OCI-LY1 (cell line): ENCODE data around the gene HINT2.

ENCODE experiments used
- H2AFZ ChIP-seq: fragments of 200-600 bp; sonication (generic), shearing (Covaris generic); 2 replicates; pipeline ENCODE4 v1.6.0; 2014; ENCODE audit warnings: antibody characterized with exemption, mild to moderate bottlenecking, low read length
- H3F3A ChIP-seq: fragments of 200-600 bp; sonication (generic), shearing (Covaris generic); 2 replicates; pipeline ENCODE4 v1.6.0; 2014; ENCODE audit warnings: mild to moderate bottlenecking, antibody characterized with exemption, low read length, moderate library complexity; ENCODE audit not compliant: insufficient read depth
- H3K27ac ChIP-seq: fragments of 200-600 bp; sonication (generic); 2 replicates; pipeline ENCODE4 v1.5.1; 2014; ENCODE audit warnings: low read length, mixed run types, mild to moderate bottlenecking, low read depth; ENCODE audit not compliant: poor library complexity, severe bottlenecking
- H3K27me3 ChIP-seq: fragments of 200-600 bp; sonication (generic); 2 replicates; pipeline ENCODE4 v1.6.0; 2014; ENCODE audit warnings: antibody characterized with exemption, mild to moderate bottlenecking, low read length, moderate library complexity; ENCODE audit not compliant: insufficient read depth
- H3K36me3 ChIP-seq: fragments of 200-600 bp; sonication (generic); 2 replicates; pipeline ENCODE4 v1.6.1; 2014; ENCODE audit warnings: mild to moderate bottlenecking, antibody characterized with exemption, low read length, moderate library complexity, mixed read lengths; ENCODE audit not compliant: insufficient read depth
- H3K4me1 ChIP-seq: fragments of 200-600 bp; sonication (generic); 2 replicates; pipeline ENCODE4 v1.5.1; 2014; ENCODE audit warnings: mild to moderate bottlenecking, low read length, moderate library complexity; ENCODE audit not compliant: insufficient read depth, severe bottlenecking
- H3K4me2 ChIP-seq: fragments of 200-600 bp; sonication (generic), shearing (Covaris generic); 2 replicates; pipeline ENCODE4 v1.6.1; 2014; ENCODE audit warnings: low read length
- H3K4me3 ChIP-seq: fragments of 200-600 bp; sonication (generic); 2 replicates; pipeline ENCODE4 v1.5.1; 2014; ENCODE audit warnings: low read length, low read depth, mild to moderate bottlenecking, mixed read lengths; ENCODE audit not compliant: poor library complexity, severe bottlenecking
- H3K79me2 ChIP-seq: fragments of 200-600 bp; shearing (Covaris generic); 2 replicates; pipeline ENCODE4 v1.6.1; 2016; ENCODE audit warnings: mixed run types, low read length, mixed read lengths; ENCODE audit not compliant: insufficient read depth
- H3K9ac ChIP-seq: fragments of 200-600 bp; sonication (generic), shearing (Covaris generic); 2 replicates; pipeline ENCODE4 v1.6.1; 2014; ENCODE audit warnings: mild to moderate bottlenecking, low read length, mixed read lengths
- H3K9me2 ChIP-seq: fragments of 200-600 bp; sonication (generic), shearing (Covaris generic); 2 replicates; pipeline ENCODE4 v1.6.1; 2014; ENCODE audit warnings: low read depth, mild to moderate bottlenecking, low read length, mixed read lengths
- H3K9me3 ChIP-seq: fragments of 200-600 bp; shearing (Covaris generic); 2 replicates; pipeline ENCODE4 v1.6.1; 2014; ENCODE audit warnings: low read length, mixed read lengths
- H4K20me1 ChIP-seq: fragments of 200-600 bp; sonication (generic), shearing (Covaris generic); 2 replicates; pipeline ENCODE4 v1.6.0; 2016; ENCODE audit warnings: mild to moderate bottlenecking, low read length; ENCODE audit not compliant: insufficient read depth
- EZH2 ChIP-seq: fragments of 200-600 bp; sonication (generic), shearing (Covaris generic); IDR thresholded peaks from 2 replicates; pipeline ENCODE4 v1.8.0; 2017; ENCODE audit warnings: borderline replicate concordance, mixed run types, mild to moderate bottlenecking, antibody characterized with exemption, low read length, moderate library complexity, mixed read lengths
- TF ChIP-seq, protein P1 (sequence below): fragments of 200-600 bp; sonication (generic), shearing (Covaris generic); IDR thresholded peaks from 2 replicates; pipeline ENCODE4 v1.5.1; 2017; ENCODE audit warnings: mild to moderate bottlenecking, antibody characterized with exemption, low read length, moderate library complexity, mixed read lengths

The HINT2 gene

DNA sequence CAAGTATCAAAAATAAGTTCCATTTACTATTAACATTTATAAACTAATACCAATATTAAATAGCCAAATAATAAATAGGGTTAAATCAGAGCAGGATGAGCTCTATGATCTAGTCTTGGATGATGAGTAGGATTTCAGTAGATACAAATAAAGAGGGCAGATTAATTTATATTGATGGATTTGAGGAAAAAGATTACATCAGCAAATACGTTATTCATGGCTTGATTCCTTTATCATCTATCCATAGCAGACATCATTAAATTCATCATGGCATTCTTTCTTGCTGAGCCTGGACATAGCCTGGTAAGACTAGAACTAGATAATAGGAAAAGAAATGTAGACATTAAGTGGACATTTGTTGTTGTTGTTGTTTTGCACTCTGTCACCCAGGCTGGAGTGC is 47.4 kb downstream of the HINT2 start:
- Histone ChIP-seq H3K79me2 (no peaks in the 10 kb centered on the region), H3K27me3 (no peaks in the 10 kb centered on the region), H3K9me2 (no peaks in the 10 kb centered on the region), H3K4me3 (no peak overlapping the region), H3K4me2 (no peak overlapping the region), H3K9ac (no peak overlapping the region), H3K9me3 (no peaks in the 10 kb centered on the region), H3K27ac (no peak overlapping the region), H3K36me3 (peaks cover 3% of the 10 kb centered on the region; the same call in 1 of the 2 replicates), H3F3A (no peaks in the 10 kb centered on the region), H3K4me1 (peaks cover 18% of the 10 kb centered on the region), H2AFZ (no peak overlapping the region), H4K20me1 (no peaks in the 10 kb centered on the region)
- TF ChIP-seq, protein P1, sequence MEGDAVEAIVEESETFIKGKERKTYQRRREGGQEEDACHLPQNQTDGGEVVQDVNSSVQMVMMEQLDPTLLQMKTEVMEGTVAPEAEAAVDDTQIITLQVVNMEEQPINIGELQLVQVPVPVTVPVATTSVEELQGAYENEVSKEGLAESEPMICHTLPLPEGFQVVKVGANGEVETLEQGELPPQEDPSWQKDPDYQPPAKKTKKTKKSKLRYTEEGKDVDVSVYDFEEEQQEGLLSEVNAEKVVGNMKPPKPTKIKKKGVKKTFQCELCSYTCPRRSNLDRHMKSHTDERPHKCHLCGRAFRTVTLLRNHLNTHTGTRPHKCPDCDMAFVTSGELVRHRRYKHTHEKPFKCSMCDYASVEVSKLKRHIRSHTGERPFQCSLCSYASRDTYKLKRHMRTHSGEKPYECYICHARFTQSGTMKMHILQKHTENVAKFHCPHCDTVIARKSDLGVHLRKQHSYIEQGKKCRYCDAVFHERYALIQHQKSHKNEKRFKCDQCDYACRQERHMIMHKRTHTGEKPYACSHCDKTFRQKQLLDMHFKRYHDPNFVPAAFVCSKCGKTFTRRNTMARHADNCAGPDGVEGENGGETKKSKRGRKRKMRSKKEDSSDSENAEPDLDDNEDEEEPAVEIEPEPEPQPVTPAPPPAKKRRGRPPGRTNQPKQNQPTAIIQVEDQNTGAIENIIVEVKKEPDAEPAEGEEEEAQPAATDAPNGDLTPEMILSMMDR: no peak
- TF ChIP-seq EZH2: no peak

DNA sequence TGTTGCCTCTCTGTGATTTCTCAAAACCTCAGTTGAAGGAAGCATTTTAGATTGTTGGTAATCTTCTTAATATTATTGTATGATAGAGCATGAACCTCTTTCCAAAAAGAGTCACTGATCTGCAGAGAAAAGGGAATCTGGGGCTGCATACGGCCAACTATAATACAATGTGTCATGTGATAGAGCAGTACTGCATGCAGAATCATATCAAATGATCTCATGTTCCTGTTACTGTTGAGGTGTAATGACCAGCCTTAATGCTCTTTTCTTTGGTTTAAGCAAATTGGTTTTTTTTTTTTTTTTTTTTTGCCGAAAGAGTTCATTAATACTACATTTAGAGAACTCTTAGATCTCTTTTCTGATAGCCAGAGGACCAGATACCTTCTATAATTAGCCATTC is 47.8 kb downstream of the HINT2 start:
- H3K27ac ChIP-seq: no peak overlapping the region
- H2AFZ ChIP-seq: no peak overlapping the region
- no peaks in the 10 kb centered on the region for H3F3A ChIP-seq
- H3K9me3 ChIP-seq: no peaks in the 10 kb centered on the region
- H3K9me2 ChIP-seq: no peaks in the 10 kb centered on the region
- no peak overlapping the region for H3K4me3 ChIP-seq
- no peaks in the 10 kb centered on the region for H3K27me3 ChIP-seq
- no peak overlapping the region for H3K9ac ChIP-seq
- H3K4me1 ChIP-seq: peaks cover 15% of the 10 kb centered on the region
- no peak overlapping the region for H3K4me2 ChIP-seq
- H3K36me3 ChIP-seq: peaks cover 3% of the 10 kb centered on the region; the same call in 1 of the 2 replicates
- no peaks in the 10 kb centered on the region for H4K20me1 ChIP-seq
- no peaks in the 10 kb centered on the region for H3K79me2 ChIP-seq
- TF ChIP-seq, protein P1: no peak
- TF ChIP-seq EZH2: no peak

DNA sequence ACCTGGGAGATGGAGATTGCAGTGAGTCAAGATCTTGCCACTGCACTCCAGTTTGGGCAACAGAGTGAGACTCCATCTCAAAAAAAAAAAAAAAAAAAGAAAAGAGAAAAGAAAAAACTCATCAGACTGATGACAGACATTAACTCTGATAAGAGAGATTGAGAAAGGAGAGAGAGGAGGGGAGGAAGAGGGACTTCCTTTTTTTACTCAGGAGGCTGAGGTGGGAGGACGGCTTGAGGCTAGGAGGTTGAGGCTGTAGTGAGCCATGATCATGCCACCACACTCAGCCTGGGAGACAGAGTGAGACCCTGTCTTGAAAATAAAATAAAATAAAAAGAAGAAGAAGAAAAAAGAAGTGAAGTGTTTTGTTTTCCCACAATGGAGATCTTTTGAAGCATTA is 51.0 kb downstream of the HINT2 start:
- Histone ChIP-seq H3K4me3 (no peak overlapping the region), H3K27ac (no peak overlapping the region), H4K20me1 (no peaks in the 10 kb centered on the region), H3K79me2 (no peaks in the 10 kb centered on the region), H3K9me3 (no peaks in the 10 kb centered on the region), H3K9ac (no peak overlapping the region), H2AFZ (no peak overlapping the region), H3F3A (no peaks in the 10 kb centered on the region), H3K27me3 (no peaks in the 10 kb centered on the region), H3K36me3 (peaks cover 8% of the 10 kb centered on the region; the same call in 1 of the 2 replicates), H3K4me2 (no peak overlapping the region), H3K4me1 (peaks cover 4% of the 10 kb centered on the region), H3K9me2 (no peaks in the 10 kb centered on the region)
- no peak for TF ChIP-seq EZH2
- TF ChIP-seq, protein P1: no peak
